NCI-H82 treated with DMSO at 0.1 percent for 48 hours (cell line): ENCODE results near the gene SLC7A8.

Experiments
- DNase-seq: peaks from one replicate; lab custom pipeline; 2025; ENCODE audit not compliant: unreplicated experiment; lab: John Stamatoyannopoulos, UW

SLC7A8 gene

DNA sequence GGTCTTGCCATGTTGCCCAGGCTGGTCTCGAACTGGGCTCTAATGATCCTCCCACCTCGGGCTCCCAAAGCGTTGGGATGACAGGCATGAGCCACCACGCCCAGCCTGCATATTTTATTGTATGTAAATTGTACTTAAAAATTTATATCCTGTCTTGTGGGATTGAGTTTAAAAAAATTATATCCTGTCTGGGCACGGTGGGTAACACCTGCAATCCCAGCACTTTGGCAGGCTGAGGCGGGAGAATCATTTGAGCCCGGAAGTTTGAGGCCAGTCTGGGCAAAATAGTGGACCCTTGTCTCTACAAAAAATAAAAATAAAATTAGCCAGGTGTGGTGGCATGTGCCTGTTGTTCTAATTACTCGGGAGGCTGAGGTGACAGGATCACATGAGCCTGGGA lies 50.5 kb downstream of the SLC7A8 start:
- no peak for DNase-seq

GRCh38 chr14:23131482-23131881 lies 52.0 kb downstream of the SLC7A8 start:
- no peak for DNase-seq

DNA sequence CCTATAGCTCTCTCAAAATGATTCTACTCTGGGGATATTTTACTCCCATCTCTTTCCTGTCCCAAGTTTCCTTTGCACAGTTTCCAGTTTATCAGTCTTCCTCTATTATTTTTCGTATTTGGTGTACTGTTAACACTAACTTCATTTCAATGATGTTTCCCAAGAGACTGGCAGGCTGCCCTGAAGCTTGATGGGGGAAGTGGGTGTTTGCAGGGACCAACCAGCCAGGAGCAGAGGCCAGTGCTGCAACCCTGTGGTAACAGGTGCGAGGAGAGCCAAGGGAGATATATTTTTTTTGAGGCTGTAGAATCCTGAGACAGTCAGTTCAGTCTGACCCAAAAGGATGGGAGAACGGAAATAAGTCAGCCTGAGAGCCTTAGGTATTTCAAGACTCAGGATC lies 52.6 kb downstream of the SLC7A8 start:
- no peak for DNase-seq

GRCh38 chr14:23129759-23130316 lies 53.6 kb downstream of the SLC7A8 start:
- DNase-seq, result no peak

- no peak for DNase-seq
These were observed 54.3 kb downstream of the SLC7A8 start for GRCh38 chr14:23128969-23129758.

DNA sequence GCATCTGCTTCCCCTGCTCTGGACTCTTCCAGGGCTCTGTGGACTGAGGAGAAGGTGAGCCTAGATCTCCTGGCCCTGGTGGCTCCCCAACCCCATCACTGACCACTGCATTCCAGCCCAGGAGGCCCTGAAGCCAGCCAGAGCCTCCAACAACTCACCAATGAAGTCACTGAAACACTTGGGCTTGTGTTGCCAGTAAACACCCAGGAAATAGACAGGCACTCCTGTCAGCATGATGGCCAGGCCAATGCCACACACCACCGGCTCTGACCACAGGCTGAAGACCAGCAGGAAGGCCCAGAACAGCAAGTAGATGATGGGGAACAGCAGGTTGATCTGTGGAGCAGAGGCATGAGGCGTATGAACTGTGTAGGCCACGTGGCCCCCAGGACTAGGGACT lies 55.6 kb downstream of the SLC7A8 start:
- no peak for DNase-seq

- DNase-seq, result no peak
These were observed 56.7 kb downstream of the SLC7A8 start for GRCh38 chr14:23126548-23127278.

- DNase-seq, result no peak
These were observed 57.4 kb downstream of the SLC7A8 start for GRCh38 chr14:23125933-23126524.

DNA sequence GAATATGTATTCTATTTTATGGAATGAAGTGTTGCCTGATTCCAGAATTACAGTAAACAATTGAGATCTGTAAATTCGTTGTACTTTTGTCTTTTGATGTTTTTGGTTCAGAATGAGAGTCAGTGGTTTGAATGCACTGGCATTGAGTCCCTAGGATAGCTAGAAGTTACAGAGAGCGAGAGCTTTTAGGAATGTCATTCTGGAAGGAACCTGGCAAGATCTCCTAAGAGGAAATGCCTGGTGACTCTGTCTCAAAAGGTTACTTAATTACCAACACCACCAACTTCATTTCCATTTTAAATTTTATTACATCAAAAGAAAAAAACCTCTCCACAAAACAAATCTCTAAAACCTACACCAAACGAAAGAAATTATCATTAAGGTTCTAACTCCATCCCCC lies 58.4 kb downstream of the SLC7A8 start:
- no peak for DNase-seq

- DNase-seq, result no peak
These were observed 59.0 kb downstream of the SLC7A8 start for GRCh38 chr14:23124337-23124954.

GRCh38 chr14:23123419-23123818 lies 60.0 kb downstream of the SLC7A8 start:
- DNase-seq, result peak; percentile 79

GRCh38 chr14:23122086-23122485 lies 61.4 kb downstream of the SLC7A8 start:
- no peak for DNase-seq

GRCh38 chr14:23121361-23121771 lies 62.1 kb downstream of the SLC7A8 start:
- DNase-seq, result no peak

- DNase-seq, result peak; percentile 82
These were observed 62.8 kb downstream of the SLC7A8 start for GRCh38 chr14:23120541-23121251.

DNA sequence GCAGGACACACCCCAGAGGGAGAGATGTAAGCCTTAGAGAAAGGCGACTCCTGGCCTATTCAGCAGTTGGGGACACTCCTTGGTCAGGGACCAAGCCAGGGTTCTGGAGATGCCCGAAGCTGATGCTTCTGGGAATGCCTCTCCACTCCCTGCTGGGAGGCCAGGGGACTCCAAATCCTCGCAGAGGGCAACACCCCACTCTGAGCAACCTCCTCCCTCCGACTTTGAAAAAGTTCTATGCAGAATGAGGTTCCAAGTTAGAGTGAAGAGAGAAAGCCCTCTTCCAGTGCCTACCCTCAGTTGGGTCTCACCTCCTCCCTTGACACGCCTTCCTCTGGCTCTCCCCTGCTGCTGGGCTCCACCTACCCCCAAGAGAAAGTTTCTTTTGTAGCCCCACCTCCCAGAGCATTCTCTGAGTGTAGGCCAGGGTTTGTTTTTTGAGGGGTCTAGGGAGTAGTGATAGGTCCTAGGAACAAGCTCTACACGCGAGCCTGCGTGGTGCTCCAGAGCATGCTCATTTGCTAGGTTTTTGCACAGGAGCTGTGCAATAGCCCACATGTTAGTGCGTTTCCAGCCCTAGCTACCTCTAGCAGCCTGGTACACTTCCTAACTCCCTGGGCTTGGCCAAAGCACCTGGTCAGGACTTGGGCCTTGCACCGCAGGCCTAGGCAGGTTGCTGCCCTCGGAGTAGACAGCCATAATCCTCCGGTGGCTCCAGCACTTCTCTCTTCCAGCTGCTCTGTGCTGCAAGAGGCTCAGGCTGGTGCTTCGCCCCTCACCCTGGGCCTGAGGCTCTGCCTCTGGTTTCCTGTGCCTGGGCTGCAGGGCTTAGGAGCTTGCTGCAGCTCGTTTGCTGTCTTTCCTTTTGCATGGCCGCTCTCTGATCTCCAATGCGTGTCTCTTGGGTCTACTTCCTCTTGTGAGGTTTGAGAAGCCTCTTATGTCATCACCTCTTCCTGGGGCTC lies 63.8 kb downstream of the SLC7A8 start:
- DNase-seq, result no peak

DNA sequence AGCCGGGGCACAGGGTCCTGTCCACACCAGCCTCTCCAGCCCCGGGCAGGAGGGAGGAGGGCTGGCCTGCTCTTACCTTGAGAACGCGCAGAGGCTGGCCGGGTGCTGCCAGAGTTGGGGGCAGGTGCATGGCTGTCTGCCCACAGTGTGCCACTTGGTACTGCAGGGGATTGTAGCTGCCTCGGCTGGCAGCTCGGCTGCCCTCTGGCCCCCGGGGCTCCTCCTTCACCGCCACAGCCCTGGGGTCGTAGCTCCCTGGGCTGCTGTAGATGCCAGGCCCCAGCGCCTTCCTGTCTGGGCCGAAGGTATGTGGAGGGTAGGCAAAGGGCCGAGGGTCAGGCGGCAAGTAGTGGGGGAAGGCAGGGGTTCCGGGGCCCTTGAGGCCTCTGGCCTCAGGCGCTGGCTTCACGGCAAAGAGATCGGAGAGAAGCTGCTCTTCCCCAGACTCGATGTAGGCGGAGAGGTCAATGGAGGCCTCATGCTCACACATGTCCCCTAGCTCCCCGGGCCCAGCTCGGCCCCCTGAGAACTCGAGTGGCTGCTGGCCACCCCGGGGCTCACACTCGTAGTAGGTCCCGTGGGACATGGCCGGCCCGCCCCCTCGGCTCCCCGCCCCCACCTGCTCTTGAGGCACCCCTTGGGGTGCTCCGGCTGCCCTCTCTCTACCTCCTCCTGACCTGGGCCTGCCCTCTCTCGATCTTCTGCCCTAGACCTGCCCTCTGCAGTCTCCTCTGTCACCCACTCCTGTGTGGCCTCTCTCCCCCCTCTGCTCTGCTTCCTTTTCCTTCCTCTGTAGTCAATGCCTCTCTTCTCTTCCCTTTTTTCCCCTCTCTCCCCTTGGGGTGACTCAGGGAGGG lies 64.7 kb downstream of the SLC7A8 start, which contains the start of gene CEBPE:
TSS of gene CEBPE (minus strand) at position 750 of the 857 bp plus-strand sequence. CDS start at position 586, 164 bp downstream.
- no peak for DNase-seq

DNA sequence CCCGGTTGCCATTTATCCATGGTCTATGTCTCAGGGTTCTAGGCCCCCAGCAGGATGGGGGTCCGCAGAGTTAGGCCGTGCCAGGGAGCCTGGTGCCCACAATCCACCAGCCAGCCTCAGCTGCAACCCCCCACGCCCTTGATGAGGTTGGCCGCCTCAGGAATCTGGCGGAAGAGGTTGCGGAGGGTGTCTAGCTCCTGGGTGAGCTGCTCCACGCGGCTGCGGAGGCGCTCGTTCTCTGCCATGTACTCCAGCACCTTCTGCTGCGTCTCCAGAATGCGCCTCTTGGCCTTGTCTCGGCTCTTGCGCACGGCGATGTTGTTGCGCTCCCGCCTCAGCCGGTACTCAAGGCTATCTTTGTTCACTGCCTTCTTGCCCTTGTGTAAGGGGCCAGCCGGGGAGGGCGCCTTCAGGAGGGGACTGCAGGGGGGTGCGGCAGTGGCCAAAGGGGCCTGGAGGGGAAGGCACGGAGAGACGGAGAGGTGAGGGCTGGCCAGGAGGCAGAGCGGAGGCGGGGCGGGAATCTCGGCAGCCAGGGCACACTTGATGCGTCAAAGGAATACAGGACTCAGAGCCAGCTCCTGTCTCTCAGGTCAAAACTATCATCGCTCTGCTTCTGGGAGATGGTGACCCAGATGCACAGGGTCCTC lies 66.0 kb downstream of the SLC7A8 start:
- no peak for DNase-seq

DNA sequence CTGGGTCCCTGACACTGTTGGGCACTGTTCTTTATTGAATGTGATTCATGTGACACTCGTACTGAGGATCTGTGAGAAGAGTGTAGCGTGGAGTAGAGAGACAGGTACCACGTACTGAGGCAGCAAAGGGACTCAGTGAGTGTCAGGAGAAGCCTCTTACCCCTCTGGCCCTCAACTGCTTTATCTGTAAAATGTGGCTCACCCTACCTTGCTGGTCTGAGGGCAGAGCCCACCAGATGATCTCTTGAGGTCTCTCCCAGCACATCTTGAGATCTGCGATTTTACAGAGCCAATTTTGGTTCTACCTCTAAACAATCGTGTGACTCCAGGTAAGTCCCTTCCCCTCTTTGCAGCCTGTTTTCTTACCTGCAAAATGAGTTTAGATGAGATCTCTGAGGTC lies 67.5 kb downstream of the SLC7A8 start:
- no peak for DNase-seq
